Stimulated activated CD4-positive, alpha-beta T cell treated with anti-CD3 and anti-CD28 coated beads, Interleukin-4, amount 100 ng/mL, for 1 hour (primary cell): ENCODE results near the gene TMEM63A.

ENCODE experiments used
- DNase-seq: peaks from one replicate; pipeline ENCODE4 v3.0.0-alpha.2; 2020

Gene TMEM63A

DNA sequence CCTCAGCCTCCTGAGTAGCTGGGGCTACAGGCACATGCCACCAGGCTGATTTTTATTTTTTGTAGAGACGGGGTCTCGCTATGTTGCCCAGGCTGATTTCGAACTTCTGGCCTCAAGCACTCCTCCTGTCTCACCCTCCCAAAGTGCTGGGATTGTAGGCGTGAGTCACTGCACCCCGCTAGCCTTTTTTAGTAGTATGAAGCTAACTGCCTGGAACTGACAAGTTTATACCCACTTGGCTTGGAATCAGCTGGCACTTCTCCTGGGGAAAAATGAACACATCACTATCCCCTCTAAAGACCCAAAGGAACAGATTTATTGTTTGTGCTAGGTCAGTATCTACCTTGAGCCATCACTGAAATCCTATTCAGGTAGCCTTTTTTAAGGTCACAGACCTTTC, 19.0 kb downstream of the TMEM63A start:
- no peak for DNase-seq

DNA sequence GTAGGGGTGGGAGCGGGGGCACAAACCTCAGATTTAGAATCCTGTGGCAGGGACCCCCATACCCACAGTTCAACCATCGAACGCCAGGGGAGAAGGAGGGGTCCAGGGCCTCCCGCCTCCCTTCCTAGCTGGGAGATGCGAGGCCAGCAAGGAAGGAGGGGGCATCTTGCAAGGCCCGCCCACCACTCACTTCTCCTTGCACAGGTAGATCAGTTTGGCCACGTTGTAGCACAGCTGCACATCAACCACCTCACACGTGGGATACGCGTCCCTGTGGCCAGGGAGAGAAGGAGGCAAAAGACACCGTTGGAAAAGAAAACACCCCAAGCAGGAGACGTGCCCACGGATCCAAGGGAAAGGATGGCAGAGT, 19.6 kb downstream of the TMEM63A start:
- no peak for DNase-seq

DNA sequence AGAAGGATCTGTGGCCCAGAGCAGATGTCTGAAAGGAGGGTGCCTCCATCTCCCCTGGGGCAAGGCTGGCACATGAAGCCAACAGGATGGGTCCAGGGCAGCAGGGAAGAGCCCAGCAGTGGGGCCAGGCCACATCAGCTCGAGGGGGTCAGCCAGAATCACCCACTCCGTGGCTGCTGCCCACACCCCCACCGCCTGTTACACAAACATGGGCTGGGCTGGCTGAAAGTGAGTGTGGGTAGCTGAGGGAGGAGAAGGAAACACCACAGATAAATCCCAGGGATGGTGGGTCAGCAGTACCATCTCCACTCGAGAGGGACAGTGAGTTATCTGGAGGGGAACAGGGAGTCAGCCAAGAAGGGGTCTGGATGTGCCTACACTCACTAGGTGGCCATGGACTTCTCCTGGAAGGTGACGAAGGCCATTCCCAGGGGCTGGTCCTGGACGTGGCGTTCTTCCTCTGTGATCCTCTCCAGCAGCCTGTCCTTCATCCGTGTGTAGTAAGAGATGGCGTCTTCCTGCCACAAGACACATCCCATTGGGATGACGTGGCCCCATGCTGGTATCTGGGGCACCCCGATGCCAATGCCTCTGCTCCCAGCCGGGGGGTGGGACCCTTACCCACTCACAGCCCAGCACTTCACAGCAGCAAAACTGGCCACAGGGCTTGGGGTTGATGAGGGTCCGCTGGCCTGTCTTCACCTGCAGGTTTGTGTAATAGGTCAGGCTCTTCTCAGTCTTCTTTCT, 20.2 kb downstream of the TMEM63A start:
- DNase-seq: no peak

DNA sequence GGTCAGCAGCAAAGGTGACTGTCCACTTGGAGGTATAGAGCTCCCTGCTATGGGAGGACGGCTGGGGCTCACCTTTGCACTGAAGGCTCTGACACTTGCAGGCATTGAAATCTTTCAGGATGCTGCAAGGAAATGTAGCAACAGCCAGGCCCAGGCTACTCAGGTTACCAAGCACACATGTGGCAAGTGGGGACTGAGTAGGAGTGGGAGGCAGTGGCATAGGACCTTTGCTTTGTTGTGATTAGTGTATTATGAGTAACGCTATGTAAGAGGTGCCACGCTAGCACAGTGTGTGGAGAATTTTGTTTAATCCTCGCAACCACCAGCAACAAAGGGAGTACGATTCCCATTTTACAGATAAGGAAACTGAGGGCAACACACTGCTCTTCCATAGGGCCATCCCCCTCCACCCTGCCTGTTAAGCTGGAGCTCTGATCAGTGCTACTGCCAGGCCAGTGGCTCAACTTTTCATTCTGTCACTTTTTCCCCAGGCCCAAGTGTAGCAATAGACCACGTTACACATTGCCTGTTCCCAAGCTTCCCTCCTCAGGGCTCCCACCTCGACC, 21.2 kb downstream of the TMEM63A start:
- no peak for DNase-seq

DNA sequence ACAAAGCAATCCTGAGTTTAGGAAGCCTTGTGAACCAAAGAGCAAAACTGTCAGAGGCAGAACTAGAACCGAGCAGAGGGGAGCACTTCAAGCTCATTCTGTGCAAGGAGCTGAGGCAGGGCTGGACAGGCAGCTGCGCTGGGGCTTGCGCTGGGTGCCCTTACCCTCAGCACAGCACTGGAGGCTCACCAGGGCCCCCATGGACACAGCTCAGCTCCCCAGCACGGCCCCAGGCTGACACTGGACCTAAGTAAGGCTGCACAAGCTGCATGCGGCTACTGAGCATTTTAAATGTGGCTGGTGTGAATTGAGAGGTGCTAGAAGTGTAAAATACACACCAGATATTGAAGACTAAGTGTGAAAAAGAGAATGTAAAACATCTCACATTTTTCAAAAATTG, 22.1 kb downstream of the TMEM63A start:
- DNase-seq: no peak

DNA sequence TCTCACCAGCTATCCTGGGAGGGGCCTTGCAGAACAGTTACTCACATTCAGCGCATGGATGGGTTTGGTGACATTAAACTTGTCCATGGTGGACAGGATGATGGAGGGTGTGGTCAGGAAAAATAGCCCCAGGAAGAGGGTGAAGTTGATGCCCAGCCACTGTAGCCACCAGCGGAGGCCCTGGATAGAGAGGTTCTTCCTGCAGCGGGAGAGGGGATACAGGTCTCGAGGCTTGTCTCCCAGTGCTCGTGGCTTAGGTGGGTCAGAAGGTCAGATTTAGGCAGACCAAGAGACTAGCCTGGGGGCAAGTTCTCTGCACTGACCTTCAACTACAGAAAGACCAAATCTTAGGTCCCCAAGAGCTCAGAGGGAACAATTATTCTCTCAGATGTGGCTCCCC, 23.0 kb downstream of the TMEM63A start:
- no peak for DNase-seq

DNA sequence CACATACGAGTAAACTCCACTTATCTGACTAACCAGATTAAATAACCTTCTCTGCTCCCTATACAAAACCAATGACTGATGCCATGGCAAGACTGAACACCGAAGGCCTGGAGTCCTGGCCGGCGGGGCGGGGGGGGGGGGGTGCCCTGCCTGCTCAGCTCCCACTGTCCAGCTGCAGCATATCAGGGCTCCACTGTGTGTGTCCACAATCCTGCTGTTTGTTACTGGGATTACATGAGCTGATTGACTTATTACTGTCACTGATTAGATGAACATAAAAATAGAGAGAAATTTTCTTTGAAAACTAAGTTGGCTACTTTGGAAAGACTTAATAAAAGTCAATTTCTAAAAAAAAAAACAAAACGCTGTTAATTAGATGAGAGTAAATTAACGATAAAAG, 24.9 kb downstream of the TMEM63A start:
- DNase-seq: no peak

DNA sequence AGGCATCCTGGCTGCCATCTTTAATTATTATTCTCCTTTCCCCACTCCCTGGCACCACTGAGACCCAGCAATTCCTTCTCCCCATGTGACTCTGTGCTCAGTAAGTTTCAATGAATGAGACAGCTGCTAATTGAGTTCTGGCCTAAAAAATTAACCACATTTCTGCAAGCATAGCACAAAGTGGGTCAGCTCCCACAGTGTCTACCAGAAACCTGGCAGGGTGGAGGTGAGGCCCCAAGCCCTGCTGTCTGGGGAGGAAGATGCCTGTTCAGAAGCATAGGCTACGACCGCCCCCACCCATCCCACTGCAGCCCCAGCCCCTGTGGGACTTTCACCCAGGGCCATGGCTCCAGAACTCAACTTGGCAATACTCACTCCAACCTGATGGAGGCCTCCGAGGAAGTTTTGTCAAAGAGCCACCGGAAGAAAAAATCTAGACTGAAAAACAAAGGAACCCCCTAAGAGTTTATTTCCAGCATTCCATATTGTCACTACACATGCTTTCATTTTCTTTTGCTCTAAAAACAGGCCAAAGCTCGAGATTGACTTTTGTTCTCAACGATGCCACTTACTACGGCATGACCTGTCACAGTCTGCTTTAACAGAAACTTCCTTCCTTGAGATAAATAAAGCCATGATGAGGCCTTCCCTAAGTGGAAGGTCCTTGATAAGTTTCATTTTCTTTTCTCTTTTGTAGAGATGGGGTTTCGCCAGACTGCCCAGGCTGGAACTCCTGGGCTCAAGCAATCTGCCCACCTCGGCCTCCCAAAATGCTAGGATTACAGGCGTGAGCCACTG, 26.5 kb downstream of the TMEM63A start:
- no peak for DNase-seq

DNA sequence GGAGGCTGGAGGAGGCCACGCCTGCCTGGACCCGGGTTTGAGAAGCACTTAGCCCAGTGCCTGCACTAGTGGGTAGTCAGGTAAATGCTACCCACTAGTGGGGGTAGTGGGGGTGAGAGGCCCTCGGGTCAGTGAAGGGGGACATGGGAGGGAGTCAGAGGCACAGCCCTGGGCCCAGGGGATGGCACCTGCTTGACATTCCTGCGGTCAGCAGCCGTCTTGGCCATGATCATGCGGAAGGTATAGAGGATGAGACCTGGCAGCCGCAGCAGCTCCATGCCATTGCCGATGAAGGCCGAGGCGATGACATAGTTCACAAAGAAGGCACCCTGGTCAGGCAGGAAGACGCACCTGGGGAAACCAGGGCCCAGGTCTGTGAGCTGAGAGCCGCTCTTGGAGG, 28.7 kb downstream of the TMEM63A start:
- no peak for DNase-seq

DNA sequence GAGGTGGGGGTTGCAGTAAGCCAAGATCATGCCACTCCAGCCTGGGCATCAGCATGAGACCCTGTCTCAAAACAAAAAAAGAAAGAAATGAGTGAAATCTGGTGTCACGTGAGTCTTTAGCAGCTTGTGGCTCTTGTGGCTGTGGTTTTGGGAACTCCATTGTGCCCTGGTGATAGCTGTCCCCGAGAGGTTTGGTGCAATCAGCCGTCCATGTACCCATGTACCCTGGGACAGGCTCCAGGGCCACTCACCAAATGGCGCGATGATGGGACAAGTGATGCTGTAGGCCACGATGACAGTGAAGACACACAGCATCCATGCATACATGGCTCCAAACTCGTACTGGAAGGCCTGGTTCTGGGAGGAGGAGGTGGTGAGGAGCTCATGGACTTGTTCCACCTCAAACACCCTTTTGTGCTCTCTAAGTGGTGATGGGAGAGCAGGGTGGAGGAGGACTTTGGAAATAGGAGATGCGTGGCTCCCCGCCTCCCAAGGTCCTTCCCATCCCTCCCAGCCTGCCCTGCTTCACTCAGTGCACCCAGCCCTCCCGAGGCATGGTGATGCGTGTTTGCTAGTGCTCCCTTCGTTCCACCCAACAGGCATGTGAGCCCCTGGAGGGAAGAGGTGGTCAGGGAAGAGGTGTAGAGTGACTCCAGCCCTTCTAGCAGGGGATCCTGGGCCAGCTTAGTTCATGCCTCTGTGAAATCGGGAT, 29.6 kb downstream of the TMEM63A start:
- DNase-seq: no peak

DNA sequence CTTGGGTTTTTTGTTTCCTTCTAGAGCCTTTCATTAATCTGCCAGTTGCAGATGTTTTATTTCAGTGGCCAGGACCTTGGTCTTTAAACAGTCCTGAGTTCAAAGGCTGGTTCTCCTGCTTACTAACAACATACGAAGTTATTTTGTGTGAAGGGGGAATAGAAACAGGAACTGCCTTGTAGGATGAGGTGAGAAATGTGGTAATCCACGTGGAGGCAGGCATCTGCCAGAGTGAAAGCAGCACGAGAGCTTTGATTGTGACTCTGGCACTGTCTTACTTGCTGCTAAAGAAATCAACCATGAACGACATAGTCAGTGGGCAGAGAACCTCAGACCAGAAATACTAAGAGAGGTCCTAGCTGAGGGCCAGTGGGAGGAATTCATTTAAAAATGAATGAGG, 30.4 kb downstream of the TMEM63A start:
- no peak for DNase-seq

DNA sequence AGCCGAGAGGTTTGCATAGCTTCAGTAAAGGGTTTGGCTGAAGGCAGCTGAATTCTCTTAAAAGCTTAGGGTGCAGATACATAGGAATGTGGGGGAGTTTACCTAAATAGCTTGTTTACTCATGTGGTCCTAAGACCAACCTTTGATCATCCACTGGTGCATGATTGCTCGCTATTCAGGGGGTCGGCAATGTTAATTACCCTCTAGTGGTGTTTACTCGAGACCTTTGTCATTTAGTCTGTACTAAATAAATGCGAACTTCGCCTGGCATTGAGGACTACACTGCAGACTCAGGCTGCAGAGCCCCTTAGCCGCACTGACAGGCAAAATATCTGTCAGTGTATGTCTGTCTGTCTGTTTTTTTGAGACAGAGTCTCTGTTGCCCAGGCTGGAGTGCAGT, 31.8 kb downstream of the TMEM63A start:
- no peak for DNase-seq

DNA sequence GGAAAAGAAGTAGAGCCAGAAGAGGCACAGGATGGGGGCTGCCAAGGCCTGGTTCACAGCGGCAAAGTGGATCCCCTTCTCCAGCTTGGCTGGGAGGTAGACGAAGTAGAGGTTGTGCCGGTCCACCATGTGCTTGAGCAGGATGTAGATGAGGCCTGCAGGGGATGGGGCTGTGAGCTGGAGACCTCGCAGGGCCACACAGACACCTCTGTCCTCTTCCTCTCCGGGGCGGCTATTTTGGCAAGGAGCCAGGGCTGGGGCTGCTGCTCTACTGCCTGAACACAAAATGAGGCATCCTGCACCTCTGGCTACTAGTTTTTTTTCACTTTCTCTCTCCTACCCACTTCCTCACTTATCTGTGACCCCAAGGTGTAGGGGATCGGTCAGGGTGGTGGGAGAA, 32.3 kb downstream of the TMEM63A start:
- DNase-seq: peak; percentile 17

DNA sequence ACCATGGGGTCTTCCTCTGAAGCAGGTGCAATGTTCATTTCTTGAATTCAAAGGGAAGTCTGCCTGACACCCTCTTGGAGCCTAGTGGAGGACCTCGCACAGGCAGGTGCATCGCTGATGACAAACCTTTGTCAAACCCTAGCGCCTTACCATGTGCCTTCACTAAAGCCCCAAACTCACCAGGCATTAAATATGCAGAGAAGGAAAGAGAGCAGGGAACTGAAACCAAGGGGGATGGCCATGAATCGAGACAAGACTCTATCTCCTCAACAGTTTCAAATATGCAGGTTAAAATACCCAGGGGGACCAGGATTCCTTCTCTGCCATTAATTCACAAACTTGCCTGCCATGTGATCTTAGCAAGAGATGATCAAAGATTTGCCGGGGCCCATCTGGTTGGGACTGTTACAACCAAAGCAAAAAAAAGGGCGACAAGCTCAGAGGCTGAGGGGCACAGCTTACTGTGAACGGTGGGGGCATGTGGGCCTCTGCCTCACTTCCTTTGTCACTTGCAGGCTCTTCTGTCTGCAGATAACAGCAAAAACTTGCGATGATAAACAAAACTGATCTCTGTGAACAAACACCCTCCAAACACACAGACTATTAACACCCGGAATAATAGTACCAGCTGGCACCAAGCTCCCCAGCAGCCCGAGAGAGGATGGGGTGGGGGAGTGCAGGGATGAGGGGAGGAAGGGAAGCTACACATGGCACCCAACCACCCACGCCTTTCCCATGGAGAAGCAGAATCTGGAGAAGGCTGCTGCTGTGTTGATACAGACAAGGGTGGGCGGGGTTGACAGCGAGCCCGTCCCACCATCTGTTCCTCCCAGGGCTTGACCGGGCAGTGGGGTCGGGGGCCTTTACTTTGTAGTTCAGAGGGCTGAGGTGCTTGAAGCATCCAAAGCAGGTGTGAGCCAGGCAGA, 33.9 kb downstream of the TMEM63A start:
- no peak for DNase-seq

DNA sequence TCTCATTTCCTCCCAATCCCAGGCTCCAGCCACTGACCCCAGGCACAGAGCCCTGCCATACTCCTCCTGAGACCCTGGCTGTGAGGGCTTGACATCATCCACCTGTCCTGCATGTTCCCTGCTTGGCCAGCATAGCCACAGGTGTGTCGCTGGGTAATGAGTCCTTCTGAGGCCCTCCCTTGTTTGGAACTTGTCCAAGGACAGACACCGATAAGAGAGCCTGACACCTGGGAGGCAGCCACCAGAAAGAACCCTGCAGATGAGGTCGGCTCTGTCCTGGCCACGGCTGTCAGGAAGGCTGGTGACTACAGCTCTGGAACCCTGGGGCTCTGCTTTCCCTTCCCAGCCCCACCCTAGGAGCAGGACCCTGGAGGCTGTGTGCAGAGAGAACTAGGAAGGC, 34.6 kb downstream of the TMEM63A start:
- DNase-seq: no peak

DNA sequence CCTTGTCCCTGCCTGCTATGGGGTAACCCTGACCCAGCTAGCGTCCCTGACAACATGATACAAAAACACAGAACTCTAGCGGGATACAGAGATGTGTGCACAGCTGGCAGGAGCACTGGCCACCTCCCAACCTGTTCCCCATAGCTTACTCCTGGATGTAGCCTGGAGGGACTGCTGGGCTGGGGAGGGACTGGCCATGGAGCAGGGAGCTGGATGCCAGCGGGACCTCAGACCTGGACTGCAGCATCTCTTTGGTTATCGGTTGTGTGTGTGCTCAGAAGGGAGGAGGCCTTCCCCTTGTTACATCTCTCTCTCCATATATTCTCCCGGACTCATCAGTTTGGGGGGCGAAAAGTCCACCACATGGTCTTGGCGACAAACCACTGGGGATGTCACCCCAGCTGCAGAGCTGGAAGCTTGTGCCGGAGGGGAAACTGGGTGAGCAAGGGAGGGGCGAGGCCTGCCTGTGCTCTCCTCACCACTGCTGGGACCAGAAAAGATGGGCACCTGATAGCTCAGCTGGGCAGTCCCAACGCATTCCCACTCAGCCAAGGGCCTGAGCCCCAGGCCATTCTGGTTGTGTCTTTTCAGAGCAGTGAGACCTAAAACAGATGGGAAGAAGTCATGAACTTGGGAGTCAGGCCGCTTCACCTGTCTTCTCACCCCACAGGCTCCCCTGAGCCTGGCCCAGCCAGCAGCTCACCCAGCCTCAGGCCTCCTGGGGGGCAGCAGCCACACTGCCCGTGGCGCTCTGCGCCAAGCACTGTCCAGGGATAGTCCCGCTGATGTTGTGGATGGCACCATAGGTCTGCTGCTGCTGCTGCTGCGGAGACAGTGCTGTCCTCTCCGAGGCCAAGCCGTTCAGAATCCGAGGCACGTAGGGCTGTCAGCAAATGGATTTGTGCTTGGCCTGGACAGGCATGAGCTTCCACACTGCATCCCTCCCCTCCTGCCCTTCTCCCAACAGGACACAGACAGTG, 35.6 kb downstream of the TMEM63A start:
- DNase-seq: no peak

DNA sequence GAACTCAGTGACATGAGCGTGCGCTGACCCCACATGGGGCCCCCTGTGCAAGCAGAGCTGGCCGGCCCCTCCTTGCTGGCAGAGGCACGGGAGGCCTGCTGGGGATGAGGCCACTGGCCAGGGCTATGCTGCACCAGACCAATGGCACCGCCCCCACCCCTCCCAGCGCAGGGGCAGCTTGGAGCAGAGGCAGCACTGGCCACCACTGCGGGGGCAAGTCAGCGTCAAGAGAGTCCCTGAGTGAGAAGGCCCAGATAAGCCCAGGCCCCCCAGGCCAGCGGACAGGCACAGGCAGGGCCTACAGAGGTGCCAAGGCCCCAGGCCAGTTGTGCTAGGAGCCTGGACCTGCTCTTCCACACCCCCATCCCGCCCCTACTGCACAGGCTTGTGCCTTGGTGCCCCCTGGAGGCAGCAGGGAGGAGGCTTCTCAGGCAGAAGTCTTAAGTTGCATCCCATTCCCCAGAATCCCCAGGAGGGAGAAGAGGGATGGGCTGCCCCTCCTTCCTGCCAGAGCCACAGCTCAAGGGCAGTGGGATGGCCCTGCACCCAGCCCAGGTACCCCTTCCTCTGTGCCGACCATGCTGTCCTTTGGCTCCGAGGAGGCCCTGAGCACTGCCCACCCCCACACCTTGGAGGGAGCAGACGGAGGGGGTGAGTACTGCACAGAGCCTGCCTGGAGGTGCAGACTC, 36.5 kb downstream of the TMEM63A start:
- DNase-seq: peak; percentile 41

DNA sequence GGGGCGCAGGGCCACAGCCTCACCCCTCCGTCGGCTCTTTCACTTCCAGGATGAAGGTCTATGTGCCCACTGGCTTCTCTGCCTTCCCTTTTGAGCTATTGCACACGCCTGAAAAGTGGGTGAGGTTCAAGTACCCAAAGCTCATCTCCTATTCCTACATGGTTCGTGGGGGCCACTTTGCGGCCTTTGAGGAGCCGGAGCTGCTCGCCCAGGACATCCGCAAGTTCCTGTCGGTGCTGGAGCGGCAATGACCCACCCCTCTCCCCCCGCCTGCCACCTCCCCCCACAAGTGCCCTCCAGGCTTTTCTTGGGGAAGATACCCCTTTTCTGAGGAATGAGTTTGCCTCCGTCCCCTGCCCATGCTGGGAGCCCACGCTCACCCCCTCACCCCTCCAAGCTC, 37.1 kb downstream of the TMEM63A start:
- no peak for DNase-seq

DNA sequence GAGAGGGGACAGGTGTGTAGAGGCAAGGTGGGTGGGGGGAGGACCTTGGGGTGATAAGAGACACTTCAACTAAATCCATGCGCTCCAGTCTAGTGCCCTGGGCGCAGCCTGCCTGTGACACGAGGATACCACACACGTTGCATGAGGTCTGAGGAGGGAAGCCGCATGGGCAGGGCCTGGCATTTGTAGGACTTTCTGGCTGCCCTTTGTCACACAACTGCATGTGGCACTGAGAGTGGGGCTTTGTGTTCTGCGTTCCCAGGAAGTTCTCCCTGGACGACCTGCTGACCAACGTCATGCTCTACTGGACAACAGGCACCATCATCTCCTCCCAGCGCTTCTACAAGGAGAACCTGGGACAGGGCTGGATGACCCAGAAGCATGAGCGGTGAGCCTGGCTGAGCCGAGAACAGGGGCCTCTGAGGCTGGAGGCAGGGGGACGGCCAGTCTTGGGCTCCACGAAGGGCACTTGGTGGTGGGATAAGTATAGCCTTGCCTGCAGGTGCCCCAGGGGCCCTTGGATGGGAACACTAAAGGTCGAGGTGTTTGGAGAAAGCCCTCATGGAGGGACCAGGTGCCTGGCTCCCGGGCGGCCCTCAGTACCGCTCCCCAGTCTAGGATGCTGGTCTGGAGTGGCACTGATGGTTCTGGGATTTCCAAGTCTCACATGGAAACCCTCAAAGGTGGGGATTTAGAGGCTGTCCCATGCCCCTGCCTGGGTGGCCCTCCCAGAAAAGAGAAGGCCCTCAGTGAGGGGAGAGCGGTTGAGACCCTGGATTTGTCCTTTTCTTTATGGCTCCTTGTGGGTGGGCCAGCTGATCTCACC, 37.7 kb downstream of the TMEM63A start:
- no peak for DNase-seq

DNA sequence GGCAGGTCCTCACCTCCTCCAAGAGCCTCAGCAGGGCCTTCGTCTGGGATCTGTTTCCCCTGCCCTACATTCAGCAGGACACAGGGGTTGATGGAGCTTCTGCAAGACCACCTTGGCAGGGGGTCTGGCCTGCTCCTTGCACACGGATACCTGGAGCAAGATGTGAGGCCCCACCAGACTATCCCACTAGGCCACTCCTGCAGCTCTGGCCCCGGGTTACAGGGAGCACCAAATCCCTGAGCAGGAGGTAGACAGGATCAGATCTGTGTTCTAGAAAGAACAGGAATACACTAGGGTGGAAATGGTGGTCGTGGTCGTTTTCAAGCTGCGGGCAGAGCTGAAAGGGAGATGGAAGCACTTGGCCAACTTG, 38.8 kb downstream of the TMEM63A start:
- no peak for DNase-seq
